ENCODE data around the gene MRPS10. TPM values are rescaled to one million over a fixed set of nuclear protein-coding genes. Genes with fewer than 3 reads are reported as not detected.
A peak's percentile ranks its signal among the peaks of the same experiment; 100 is the strongest.
"Not testable (repeated sequence)": the region's sequence is repeated elsewhere in the genome, so short reads cannot be mapped to it uniquely, and the experiment has no call there.

MRPS10 gene
- polyA plus RNA-seq, 3 donors = 9.2 to 33.0 (median 31.4) TPM

GRCh38 chr6:42204768-42205282, 12.8 kb downstream of the MRPS10 start:
- Histone ChIP-seq H3K9ac (ENCODE audit: insufficient read depth, low read length, poor library complexity, severe bottlenecking) (no peak overlapping the region), H4K20me1 (ENCODE audit: insufficient read depth, low read length) (no peaks in the 10 kb centered on the region), H3K4me2 (replicated peaks; ENCODE audit: extremely low read depth, low read length, poor library complexity, severe bottlenecking) (no peak overlapping the region), H3K79me2 (ENCODE audit: insufficient read depth, low read length) (no peaks in the 10 kb centered on the region), H3K9me3 (replicated peaks in 1 of 2; ENCODE audit: control insufficient read depth in 1 of 2, insufficient read depth in 1 of 2, low read length in 2 of 2) (no peaks in the 10 kb centered on the region), H3K4me3 (replicated peaks in 1 of 3; ENCODE audit: low read depth in 2 of 3, low read length in 3 of 3) (no peak overlapping the region), H3K27ac (ENCODE audit: low read depth in 1 of 2, low read length in 2 of 2) (no peak overlapping the region), H3K4me1 (ENCODE audit: control insufficient read depth in 1 of 2, insufficient read depth in 2 of 2, low read length in 2 of 2) (no peaks in the 10 kb centered on the region), H3K27me3 (ENCODE audit: control insufficient read depth in 2 of 2, insufficient read depth in 2 of 2, low read length in 2 of 2) (no peaks in the 10 kb centered on the region), H2AFZ (ENCODE audit: insufficient read depth, low read depth, low read length, poor library complexity, severe bottlenecking) (no peak overlapping the region), H3K36me3 (replicated peaks in 1 of 2; ENCODE audit: control insufficient read depth in 1 of 2, insufficient read depth in 2 of 2, low read length in 2 of 2) (peaks cover 47 to 68% of the 10 kb centered on the region in 2 donors)
- TF ChIP-seq CTCF (IDR thresholded peaks at IDR 0.05) = no peak
- DNase-seq = no peak
- Mint-ChIP-seq H3K27me3 (ENCODE audit: low read depth in 3 of 3) (no peaks in the 10 kb centered on the region), H3K36me3 (peaks cover 46 to 60% of the 10 kb centered on the region in 2 donors), H3K27ac (no peak overlapping the region), H3K4me3 (no peak overlapping the region), H3K9me3 (peaks cover 0 to 6% (median under 1%) of the 10 kb centered on the region in 7 donors), H3K4me1 (no peaks in the 10 kb centered on the region)
- intact Hi-C loops (cut with micrococcal nuclease) = no loop called here
- 100% methylated on average over 1 of the region's 4 CpGs for WGBS (ENCODE audit: insufficient coverage)

- H3K4me1 ChIP-seq (ENCODE audit: control insufficient read depth in 1 of 2, insufficient read depth in 2 of 2, low read length in 2 of 2) = no peaks in the 10 kb centered on the region
- no peak overlapping the region for H3K4me3 ChIP-seq (replicated peaks in 1 of 3; ENCODE audit: low read depth in 2 of 3, low read length in 3 of 3)
- H3K9me3 ChIP-seq (replicated peaks in 1 of 2; ENCODE audit: control insufficient read depth in 1 of 2, insufficient read depth in 1 of 2, low read length in 2 of 2) = peaks cover 0 to 2% of the 10 kb centered on the region in 2 donors
- Mint-ChIP-seq H3K4me1 (no peaks in the 10 kb centered on the region), H3K27ac (peak overlapping the region in 1 of 7 donors; percentile 47), H3K9me3 (peaks cover 2 to 7% (median 6%) of the 10 kb centered on the region in 7 donors), H3K27me3 (ENCODE audit: low read depth in 3 of 3) (no peaks in the 10 kb centered on the region), H3K36me3 (peaks cover 31 to 51% of the 10 kb centered on the region in 2 donors), H3K4me3 (no peak overlapping the region)
- no peak overlapping the region for H3K4me2 ChIP-seq (replicated peaks; ENCODE audit: extremely low read depth, low read length, poor library complexity, severe bottlenecking)
- H2AFZ ChIP-seq (ENCODE audit: insufficient read depth, low read depth, low read length, poor library complexity, severe bottlenecking) = no peak overlapping the region
- no peak overlapping the region for H3K27ac ChIP-seq (ENCODE audit: low read depth in 1 of 2, low read length in 2 of 2)
- 100% methylated on average over 3 of the region's 3 CpGs for WGBS (ENCODE audit: insufficient coverage)
- no peak overlapping the region for H3K9ac ChIP-seq (ENCODE audit: insufficient read depth, low read length, poor library complexity, severe bottlenecking)
- no peaks in the 10 kb centered on the region for H4K20me1 ChIP-seq (ENCODE audit: insufficient read depth, low read length)
- TF ChIP-seq CTCF (IDR thresholded peaks at IDR 0.05) = no peak
- intact Hi-C loops (cut with micrococcal nuclease) = no loop called here
- no peak for DNase-seq
- no peaks in the 10 kb centered on the region for H3K79me2 ChIP-seq (ENCODE audit: insufficient read depth, low read length)
- H3K27me3 ChIP-seq (ENCODE audit: control insufficient read depth in 2 of 2, insufficient read depth in 2 of 2, low read length in 2 of 2) = no peaks in the 10 kb centered on the region
- peaks cover 31 to 52% of the 10 kb centered on the region in 2 donors for H3K36me3 ChIP-seq (replicated peaks in 1 of 2; ENCODE audit: control insufficient read depth in 1 of 2, insufficient read depth in 2 of 2, low read length in 2 of 2)
Measured at GRCh38 chr6:42203183-42203582, 14.5 kb downstream of the MRPS10 start.

- H3K27ac Mint-ChIP-seq = peak overlapping the region in 1 of 7 donors; percentile 64
- not testable (repeated sequence) for H3K27me3 ChIP-seq (ENCODE audit: control insufficient read depth in 2 of 2, insufficient read depth in 2 of 2, low read length in 2 of 2)
Measured at GRCh38 chr6:42202131-42202915, 15.3 kb downstream of the MRPS10 start.

More at GRCh38 chr6:42202131-42202915, 15.3 kb downstream of the MRPS10 start:
- H3K9me3 Mint-ChIP-seq; H3K27ac ChIP-seq (ENCODE audit: low read depth in 1 of 2, low read length in 2 of 2); H2AFZ ChIP-seq (ENCODE audit: insufficient read depth, low read depth, low read length, poor library complexity, severe bottlenecking); DNase-seq; H3K79me2 ChIP-seq (ENCODE audit: insufficient read depth, low read length); H3K9me3 ChIP-seq (replicated peaks in 1 of 2; ENCODE audit: control insufficient read depth in 1 of 2, insufficient read depth in 1 of 2, low read length in 2 of 2); intact Hi-C loops (cut with micrococcal nuclease); H3K9ac ChIP-seq (ENCODE audit: insufficient read depth, low read length, poor library complexity, severe bottlenecking); H4K20me1 ChIP-seq (ENCODE audit: insufficient read depth, low read length); H3K27me3 Mint-ChIP-seq (ENCODE audit: low read depth in 3 of 3); H3K4me2 ChIP-seq (replicated peaks; ENCODE audit: extremely low read depth, low read length, poor library complexity, severe bottlenecking); H3K4me1 ChIP-seq (ENCODE audit: control insufficient read depth in 1 of 2, insufficient read depth in 2 of 2, low read length in 2 of 2); H3K4me3 Mint-ChIP-seq; H3K4me3 ChIP-seq (replicated peaks in 1 of 3; ENCODE audit: low read depth in 2 of 3, low read length in 3 of 3); H3K4me1 Mint-ChIP-seq: not testable (repeated sequence)
- WGBS (ENCODE audit: insufficient coverage) = 100% methylated on average over 2 of the region's 13 CpGs
- H3K36me3 Mint-ChIP-seq = peaks cover 22 to 42% of the 10 kb centered on the region in 2 donors
- peaks cover 22 to 43% of the 10 kb centered on the region in 2 donors for H3K36me3 ChIP-seq (replicated peaks in 1 of 2; ENCODE audit: control insufficient read depth in 1 of 2, insufficient read depth in 2 of 2, low read length in 2 of 2)
